ENCODE measurements around the gene FOXD1.
"Not testable (repeated sequence)": the region's sequence is repeated elsewhere in the genome, so short reads cannot be mapped to it uniquely, and the experiment has no call there.

The FOXD1 gene

DNA sequence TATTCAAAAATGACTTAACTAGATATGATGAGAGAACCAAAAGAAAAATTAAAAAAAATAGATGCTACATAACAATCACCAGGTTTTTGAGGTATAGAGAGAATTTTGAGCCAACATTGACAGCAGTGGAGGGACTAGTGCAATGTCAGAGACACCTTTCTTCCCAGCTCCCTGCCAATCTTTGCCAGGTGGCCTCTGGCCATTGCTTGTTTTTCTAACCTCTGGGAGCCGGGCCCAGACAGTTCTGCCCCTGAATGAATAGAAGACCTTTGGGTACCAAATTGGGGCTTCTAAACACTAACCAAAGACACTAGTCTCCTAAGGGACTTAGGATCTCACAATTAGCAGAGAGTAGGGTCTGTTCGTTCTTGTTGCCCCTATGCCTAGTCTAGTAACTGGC, 33.4 kb downstream of the FOXD1 start:
- no peak for DNase-seq

DNA sequence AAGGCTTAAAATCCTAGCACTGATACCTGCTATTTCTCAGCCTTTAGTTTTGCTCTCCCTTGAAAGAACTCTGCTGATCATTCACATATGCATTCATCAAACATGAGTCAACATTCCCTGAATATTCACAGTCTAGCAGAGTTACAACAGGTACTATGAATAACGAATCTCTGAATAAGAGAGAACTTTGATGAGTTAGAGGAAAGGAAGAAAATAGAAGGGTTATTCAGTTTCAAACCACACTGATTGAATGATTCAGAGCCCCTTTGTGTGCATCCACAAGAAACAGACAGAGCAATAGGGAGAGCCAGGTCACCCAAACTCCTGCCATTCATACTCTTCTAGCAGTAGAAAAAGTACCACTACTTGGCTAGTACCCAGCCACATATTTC, 36.0 kb downstream of the FOXD1 start:
- no peak for DNase-seq

DNA sequence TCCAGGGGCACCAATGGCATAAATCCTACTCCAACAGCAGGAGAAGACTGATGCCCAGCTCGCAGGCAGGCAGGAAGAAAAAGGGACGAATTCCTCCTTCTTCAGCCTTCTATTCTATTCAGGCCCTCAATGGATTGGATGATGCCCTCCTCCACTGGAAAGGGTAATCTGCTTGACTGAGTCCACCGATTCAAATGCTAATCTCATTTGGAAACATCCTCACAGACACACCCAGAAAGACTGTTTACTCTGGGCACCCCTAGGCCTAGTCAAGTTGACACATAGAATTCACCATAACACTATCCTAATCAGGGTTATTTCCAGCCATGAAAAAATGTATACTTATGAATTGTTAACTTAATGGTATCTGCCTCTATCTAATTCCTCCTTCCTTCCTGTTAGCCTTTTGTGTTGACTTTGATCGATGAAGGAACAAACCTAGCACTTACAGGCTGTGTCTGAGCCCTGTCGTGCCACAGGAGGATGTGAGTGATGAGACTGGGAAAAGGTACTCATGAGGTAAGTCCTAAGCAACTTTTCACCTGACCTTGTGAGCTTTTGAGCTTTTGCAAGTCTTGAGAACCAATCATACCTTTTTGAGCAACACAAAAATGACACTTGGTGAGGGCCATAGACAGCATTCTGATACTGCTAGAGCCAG, 36.5 kb downstream of the FOXD1 start:
- DNase-seq: no peak

DNA sequence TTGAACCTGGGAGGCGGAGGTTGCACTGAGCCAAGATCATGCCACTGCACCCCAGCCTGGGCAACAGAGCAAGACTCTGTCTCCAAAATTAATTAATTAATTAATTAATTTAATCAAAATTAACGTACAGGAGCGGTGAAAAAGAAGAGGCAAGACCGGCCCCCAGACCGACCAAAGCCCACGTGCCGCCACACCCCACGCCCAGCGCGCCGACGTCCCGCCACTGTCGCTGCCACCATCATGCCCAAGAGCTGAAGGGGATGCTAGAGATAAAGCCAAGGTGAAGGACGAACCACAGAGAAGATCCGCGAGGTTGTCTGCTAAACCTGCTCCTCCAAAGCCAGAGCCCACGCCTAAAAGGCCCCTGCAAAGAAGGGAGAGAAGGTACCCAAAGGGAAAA, 38.6 kb downstream of the FOXD1 start:
- DNase-seq: not testable (repeated sequence)

DNA sequence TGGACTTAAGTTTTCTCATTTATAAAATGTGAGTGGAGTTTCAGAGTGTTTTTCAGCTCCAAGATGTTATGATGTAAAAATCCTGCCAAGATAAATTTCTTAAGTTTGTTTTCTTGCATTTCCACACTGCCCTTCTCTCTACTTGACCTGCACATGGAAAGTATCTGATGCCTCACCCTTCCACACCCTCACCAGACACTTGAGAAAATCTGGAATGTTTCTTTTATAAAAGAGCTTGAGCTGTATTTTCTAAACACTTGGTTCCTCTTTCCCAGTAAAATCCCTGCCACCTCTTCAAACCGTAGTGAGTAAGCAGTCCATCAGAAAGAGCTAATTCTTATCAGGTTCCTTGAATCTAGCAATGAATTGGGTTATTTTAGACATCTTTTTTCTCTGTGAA, 42.9 kb downstream of the FOXD1 start:
- DNase-seq: no peak

DNA sequence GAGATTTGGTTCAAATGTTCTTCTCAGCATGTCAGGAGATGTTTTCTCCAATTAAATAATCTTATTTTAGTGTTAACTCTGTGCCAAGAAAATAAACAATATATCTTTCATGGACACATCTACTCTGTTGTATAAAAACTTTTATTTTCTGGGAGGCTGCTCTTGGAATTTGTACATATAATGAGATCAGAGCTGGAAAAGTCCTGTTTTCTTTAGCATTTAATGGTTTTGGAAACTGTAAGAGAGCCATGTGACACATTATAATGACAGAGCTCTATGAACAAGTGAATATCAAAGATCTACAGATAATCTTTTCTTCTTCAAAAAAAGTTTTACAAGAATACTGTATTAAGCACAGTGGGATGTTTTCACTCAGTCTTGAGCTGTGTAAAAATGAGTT, 48.8 kb downstream of the FOXD1 start:
- DNase-seq: no peak
